ENCODE measurements around the gene CTSL.

CTSL gene

DNA sequence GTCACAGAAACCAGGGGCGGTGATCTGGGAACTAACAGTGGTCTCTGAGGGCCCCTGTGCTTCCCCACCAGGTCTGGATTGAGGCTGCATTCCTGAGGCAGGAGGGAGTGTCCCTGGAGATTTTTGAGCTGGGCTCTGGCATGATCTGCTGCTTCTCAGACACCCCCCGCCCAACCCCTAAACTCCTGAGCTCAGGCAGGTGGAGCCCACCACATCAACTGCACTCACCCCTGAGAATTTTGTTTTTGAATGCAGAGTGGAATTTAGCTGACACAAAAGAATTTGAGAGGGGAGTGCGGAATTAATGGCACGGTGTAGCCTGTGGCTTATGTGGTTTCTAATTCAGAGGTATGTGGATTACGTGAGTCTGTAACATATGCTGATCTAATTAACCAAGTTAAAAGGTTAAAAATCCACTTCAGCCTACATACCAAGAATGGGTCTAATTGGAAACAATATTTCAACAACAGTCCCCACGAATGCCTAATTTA, 23.9 kb upstream of the CTSL start:
- no peak for DNase-seq

DNA sequence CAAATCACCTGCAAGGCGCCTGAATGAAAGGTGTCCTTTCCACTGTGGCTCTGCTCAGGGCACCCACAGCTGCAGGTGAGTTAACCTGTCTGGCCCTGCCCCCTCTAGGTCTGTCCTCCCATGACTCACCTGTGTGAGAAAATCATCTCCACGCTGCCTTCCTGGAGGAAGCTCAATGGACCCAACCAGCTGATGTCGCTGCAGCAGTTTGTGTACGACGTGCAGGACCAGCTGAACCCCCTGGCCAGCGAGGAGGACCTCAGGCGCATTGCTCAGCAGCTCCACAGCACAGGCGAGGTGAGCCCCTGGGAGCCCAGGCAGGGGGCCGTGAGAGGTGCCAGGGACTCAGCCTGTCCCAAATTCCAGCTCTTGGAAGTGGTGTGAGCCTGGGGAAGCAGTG, 23.0 kb upstream of the CTSL start:
- DNase-seq, result no peak

DNA sequence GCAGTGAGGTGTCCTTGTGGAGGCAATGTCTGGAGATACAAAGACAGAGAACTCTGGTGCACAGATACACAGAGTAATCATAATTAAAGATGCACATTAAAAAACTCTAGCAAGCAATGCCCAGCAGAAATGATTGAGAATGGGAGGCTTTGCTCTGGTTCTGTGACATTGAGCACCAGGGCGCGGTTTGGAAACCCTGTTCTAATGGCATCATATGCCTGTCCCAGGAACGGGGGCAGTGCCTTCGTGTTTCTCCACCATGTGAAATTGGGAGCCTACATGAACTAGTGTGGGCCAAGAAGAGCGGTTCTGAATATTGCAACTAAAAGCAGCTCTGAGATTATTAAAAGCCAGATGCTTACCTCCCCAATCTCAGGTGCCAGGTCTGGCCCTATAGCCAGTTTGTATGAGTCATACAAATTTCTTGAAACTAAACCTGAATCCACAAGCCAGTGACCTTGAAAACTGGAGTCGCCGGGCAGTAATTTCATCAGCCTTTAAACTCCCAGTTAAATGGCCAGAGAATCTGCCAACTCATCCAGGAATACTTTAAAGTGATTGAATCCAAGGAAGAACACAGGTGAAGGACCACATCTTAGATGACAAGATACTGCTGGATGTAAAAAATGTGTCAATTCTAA, 22.2 kb upstream of the CTSL start:
- DNase-seq, result no peak

DNA sequence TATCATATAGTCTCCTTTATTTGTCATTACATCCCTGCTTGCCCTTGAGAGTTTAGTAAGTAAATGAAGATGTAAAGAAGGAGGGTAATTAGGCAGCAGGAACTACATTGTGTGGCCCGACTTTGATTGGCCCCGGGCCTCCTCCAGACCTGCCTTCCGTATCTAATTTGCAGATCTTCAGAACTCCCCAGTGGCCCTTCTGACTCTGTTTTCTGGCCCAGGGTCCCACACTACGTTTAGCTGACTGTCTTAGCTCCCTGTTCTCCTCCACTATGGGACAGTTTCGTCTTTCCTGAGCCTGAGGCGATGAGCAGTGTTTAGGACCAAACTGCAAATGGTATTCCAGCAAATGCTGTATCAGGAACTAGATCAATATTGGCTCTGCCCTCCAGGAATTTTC, 21.6 kb upstream of the CTSL start:
- DNase-seq, result no peak

DNA sequence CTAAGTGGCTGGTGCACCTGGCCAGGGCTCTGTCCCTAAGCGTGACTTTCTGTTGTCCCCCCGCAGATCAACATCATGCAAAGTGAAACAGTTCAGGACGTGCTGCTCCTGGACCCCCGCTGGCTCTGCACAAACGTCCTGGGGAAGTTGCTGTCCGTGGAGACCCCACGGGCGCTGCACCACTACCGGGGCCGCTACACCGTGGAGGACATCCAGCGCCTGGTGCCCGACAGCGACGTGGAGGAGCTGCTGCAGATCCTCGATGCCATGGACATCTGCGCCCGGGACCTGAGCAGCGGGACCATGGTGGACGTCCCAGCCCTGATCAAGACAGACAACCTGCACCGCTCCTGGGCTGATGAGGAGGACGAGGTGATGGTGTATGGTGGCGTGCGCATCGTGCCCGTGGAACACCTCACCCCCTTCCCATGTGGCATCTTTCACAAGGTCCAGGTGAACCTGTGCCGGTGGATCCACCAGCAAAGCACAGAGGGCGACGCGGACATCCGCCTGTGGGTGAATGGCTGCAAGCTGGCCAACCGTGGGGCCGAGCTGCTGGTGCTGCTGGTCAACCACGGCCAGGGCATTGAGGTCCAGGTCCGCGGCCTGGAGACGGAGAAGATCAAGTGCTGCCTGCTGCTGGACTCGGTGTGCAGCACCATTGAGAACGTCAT, 19.7 kb upstream of the CTSL start:
- no peak for DNase-seq

DNA sequence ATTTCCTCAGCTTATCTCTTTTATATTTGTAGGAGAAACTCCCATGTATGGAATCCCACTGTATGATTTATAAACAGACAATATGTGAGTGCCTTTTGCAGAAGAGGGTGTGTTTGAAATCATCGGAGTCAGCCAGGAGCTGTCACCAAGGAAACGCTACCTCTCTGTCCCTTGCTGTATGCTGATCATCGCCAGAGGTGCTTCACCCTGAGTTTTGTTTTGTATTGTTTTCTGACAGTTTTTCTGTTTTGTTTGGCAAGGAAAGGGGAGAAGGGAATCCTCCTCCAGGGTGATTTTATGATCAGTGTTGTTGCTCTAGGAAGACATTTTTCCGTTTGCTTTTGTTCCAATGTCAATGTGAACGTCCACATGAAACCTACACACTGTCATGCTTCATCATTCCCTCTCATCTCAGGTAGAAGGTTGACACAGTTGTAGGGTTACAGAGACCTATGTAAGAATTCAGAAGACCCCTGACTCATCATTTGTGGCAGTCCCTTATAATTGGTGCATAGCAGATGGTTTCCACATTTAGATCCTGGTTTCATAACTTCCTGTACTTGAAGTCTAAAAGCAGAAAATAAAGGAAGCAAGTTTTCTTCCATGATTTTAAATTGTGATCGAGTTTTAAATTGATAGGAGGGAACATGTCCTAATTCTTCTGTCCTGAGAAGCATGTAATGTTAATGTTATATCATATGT, 18.0 kb upstream of the CTSL start:
- no peak for DNase-seq

DNA sequence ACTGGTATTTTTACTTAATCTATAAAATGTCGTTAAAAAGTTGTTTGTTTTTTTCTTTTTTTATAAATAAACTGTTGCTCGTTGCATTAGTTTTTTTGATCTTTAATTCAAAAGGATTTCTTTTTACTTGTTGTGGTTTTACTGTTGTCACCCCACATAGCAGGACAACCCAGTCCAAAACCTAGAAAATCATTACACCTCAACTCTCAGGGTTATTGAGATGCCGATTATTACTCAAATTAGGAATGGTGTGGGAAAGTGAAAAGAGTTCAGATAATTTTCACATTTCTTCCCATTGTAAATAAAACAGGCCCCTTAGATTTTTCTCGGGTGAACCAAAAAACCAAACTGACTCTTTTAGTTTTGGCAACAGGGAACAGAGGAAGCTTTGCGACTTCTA, 17.4 kb upstream of the CTSL start:
- no peak for DNase-seq

DNA sequence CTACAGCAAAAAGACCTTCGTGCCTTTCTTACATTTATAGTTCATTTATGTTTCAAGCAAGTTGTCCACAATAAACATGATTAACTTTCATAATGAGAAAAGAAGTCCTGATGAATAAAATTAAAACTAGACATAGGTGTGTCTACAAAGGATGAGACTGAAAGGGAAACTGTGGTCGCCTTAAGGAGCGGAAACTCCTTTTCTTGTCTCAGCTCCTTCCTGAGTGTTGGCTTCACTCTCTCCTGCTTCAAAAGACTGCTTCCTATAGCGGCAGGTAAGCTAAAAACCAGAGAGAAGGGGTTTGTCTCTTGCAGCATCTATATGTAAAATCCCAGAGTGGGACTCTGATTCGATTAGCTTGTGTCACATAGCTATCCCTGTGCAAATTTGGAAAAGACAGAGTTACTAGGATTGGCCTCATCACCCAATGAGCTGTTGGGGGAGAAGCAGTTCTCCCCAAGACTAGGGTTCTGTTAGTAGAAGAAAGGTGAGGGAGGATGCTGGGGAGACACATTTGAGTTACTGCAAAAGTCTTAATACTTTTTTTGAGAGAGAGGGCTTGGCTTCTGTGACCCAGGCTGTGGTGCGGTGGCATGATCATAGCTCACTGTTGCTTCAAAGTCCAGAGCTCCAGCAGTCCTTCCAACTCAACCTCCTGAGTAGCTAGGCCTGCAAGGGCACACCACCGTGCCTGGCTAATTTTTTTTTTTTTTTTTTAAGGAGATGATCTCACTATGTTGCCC, 16.8 kb upstream of the CTSL start:
- no peak for DNase-seq

DNA sequence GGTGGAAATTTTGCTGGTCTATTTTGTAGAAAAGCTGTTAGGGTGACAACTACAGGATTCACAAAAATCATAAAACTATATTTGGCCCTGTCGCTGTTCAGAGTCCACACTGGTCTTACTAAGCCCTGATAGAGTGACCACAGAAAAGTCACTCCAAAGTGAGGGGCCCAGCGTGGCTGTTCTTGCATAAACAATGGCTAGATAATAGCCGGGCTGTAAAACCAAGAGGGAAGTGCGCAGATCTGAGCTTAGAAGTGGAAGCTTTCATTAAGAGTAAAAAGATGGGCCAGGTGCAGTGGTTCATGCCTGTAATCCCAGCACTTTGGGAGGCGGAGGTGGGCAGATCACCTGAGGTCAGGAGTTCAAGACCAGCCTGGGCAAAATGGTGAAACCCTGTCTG, 15.5 kb upstream of the CTSL start:
- DNase-seq, result no peak

DNA sequence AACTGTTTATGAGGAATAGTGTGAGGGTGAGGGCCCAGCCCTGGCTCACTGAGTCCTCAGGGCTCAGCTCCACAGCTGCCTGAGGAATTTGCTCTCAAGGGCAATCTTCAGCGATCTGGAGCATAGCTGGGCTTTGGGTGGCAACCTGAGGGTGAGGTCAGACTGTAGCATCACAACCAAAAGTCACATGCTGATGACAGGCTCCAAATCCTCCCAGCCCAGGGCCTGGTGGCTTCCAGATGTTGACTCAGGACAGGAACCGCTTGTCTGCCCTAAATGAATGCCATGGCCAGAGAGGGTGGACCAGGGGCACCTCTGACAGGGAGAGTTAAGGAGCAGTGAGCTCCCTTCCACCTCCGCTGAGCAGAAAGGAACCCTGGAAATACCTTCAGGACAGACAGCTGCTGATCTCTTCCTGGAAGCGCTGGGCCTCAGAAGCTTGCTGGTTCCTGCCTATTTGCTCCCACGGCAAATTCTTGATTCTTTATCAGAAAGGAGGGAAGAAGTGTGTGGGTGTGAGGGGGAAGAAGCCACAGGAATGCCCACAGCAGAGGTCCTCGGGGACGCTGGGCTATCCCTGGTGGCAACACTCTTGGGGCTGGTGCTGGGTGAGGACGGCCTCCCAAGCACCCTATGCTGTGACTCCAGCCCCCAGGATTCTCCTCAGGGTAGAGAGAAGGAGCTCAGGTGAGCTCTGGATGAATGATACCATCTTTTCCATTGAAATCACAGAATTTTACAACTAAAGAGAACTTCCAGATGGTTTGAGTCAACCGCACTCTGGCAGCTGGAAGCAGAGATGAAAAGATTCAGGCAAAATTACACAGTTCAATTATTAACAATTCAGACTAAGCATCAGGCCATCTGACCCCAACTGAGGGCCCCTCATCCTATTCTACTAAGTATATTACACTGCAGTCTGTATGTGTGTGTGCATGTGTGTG, 13.8 kb upstream of the CTSL start:
- DNase-seq, result no peak

DNA sequence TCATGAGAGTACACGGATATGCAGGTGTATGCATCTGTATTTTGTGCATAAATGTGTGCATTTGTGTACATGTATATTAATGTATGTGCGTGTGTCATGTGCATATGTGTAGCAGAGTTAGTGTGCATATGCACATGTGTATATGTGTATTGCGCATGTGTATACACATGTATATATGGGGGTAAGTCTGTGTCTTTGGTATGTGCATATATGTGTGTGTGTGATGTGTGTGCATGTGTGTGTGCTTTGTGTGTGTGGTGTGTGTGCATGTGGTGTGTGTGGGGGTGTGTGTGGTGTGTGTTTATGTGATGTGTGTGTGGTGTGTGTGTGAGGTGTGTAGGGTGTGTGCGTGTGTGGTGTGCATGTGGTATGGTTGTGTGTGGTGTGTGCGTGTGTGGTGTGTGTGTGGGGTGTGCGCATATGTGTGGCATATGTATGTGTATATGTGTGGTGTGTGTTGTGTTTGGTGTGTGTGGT, 13.1 kb upstream of the CTSL start:
- DNase-seq, result no peak

DNA sequence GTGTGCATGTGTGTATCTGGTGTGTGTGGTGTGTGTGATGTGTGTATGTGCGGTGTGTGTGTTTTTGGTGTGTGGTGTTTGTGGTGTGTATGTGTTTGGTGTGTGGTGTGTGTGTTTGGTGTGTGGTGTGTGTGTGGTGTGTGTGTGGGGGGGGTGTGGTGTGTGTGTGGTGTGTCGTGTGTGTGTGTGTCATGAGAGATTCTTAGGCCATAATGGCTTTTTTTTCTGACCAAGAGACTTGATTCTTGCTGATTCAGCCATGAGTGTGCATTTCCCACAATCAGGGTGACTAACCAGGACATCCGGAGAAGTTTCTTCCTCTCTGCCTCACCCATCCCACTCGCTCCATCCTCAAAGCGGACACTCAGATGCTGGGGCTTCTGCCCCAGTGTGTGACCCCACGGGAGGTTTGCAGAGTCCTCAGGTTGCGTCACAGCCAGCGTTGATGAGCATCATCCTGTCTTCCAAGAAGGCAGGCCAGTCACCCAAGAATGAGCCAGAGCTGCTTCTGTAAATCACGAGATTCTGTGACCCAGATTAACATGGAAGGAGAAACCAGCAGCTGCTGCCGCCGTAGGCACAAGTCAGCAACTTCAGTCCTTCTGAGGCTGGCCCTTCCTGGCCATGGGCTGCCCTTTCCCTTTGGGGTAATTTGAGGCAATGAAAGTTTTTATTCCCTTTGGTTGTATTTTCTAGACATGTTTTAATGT, 12.5 kb upstream of the CTSL start:
- DNase-seq, result peak; percentile 35 to 51

DNA sequence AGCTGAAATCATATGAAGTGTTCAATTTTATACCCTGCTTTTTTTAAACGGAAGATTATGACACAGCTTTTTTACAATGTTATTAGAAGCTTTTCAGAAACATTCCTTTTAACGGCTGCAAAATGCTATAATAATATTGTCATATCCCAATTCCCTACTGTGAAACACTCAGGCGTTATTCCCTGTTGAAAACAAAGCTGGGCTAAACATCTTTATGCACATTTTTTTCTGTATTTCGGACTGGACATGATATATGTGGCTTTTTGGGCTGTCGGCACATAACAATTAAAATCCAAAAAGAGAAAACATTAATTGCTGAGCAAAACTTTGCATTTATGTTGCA, 12.0 kb upstream of the CTSL start:
- no peak for DNase-seq

DNA sequence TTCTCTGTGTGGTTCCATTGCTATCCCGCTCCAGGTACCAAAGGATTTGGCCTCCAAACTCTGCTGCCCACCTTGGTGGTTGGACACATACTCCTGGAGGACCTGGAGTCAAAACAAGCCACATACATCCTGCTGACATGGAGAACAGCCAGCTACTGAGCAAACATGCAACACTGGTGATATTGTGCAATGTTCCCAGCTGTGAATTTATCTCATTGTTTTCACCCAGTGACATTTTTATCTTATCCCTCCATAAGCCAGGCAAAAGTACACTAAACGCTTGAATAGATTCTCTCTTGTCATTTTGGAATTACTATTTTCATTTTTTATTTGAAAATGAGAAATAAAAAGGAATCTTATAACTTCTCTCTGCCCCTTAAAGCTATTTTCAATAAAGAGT, 11.1 kb upstream of the CTSL start:
- no peak for DNase-seq

DNA sequence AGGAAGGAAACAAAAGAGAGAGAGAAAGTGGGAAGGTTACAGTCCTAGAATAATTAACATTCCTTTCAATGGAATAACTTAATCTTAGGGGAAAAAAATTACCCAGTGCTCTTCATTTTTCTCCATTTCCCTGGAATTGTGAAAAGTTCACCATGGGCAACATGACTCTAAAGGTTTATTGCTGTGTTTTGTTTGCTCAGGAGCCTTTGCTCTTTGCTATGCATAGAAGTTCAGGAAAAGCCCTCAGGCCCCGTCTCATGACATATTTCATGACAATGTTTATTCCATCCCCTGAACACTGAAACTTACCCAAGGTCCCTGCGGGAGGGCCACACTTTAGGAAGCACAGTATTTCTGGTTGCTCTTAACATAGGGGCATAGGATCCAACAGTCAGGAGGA, 9.8 kb upstream of the CTSL start:
- no peak for DNase-seq

DNA sequence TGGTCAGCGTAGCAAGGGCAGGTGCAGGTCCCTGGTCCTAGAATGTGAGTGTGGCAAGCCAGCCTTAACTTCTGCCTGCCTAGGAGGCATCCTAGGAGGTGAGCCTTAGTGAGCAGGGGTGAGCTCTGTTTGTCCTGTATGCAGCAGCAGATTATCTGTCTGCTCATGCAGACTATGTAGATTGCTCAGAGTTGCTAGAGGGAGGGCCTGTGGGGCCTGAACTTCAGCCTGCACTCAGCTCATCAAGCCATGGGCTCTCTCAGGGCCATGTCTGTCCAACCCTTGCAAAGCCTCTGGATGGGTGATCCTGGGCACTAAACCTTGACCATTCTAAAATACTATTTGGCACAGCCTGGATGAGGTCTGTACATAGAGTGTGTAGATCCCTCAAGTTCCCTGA, 8.5 kb upstream of the CTSL start:
- no peak for DNase-seq

DNA sequence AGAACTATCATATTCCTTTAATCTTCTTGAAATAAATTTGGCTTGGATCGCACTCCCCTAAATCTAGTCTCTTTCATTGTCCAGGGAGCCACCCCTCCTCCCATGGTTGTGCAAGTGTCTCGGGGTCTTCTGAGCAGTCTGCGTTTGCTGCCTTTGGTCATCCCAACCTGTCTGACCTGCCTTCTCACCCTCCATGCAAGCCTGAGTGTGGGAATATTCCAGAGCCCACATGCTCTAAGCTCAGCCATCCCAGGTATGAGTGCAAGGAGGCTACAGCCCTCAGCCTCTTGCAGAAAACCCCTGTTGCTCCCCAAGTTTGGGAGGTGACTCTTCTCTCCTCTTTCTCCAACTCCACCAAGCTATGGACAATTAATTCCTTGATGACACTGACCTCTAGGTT, 7.7 kb upstream of the CTSL start:
- no peak for DNase-seq

DNA sequence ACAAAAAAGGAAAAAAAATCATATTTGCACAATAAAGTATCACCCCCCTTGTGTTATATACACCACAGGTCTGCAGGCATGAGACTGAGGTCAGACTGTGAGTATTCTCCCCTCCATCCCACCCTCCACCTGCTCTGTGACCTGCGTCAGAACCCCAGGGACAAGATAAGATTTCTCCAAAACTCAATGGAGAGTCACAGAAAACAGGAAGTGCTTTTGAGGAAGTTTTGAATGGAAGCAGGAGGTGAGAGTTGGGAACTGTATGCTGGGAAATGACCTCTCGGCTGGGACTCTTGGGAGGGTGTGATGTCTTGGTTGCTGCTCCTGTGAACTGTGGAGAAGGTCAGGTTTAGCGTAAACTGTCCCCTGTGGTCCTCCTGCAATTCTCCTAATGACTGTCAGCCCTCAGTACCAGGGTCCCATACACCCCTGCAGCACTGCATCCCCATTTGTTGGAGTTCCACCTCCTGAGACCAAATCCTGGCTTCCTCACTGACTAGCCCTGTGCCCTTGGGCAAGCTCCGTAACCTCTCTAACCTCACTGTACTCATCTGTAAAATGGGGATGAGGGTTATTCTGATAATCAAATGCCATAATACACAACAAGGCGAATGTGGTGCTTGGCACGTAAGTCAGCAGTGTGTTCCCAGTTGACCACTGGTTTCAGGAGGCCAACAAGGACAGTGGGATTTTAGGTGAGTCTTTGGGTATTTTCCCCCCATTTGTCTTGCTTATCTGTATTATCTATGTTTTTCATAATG, 6.9 kb upstream of the CTSL start:
- DNase-seq, result no peak

DNA sequence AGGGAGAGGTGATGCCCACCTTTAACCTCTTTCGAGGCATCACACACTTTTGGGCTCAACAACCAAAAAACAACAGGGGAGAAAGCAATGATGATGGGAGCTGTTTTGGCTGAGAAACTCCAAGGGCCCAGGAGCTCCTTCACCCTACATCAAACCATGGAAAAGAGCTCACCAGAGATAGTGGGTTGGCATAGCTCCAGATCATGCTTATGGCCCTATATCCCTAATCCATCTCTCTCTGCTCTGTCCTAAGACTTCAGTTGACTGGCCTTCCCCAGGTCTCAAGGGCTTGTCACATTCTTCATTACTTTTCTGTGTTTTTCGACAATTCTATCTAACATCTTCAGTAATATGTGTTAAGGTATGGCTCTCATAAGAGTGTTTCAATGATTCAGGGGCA, 5.7 kb upstream of the CTSL start:
- DNase-seq, result no peak

DNA sequence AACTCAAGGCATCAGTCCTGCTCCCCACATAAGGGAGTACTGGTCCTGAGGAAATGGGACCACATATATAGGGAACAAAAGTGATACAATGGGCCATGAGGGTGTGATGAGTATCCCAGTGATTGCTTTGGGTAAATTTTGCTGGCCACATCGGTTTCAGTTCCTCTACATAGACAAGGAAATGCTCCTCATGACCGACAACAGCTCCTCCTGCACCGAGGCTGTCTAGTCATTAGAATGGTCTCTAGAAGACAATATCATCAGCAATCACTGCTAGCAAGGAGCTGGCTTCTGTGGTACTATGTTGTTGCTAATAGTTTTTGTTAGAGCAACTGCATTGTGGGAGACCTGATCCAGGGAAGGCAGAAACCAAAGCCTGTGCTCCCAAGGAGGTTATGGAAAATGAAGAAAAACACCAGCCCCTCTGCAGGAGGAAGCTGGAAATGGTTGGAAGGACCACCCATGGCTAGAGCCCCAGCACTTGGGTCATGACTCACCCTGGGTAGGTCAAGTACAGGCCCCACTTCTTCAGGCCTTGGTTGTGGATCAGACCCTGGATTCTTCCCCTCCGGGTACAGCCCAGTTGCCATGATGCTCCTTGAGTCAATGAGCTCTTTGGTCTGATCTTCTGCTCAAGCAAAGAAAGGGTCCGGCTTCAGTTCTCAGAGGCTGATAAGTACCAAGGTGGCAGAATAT, 3.4 kb upstream of the CTSL start:
- DNase-seq, result no peak

Measured in activated CD4-positive, alpha-beta T cell treated with anti-CD3 and anti-CD28 coated beads, Interleukin-2, amount 50 U/mL, for 4 hours (primary cell).